ENCODE data around the gene CCDC117.
A peak's percentile ranks its signal among the peaks of the same experiment; 100 is the strongest.
"Not testable (repeated sequence)": the region's sequence is repeated elsewhere in the genome, so short reads cannot be mapped to it uniquely, and the experiment has no call there.

The CCDC117 gene

GRCh38 chr22:28802595-28803123, 30.2 kb downstream of the CCDC117 start:
- DNase-seq = no peak

GRCh38 chr22:28805426-28805825, 32.9 kb downstream of the CCDC117 start:
- DNase-seq = not testable (repeated sequence)

GRCh38 chr22:28808716-28809355, 36.3 kb downstream of the CCDC117 start:
- no peak for DNase-seq

DNA sequence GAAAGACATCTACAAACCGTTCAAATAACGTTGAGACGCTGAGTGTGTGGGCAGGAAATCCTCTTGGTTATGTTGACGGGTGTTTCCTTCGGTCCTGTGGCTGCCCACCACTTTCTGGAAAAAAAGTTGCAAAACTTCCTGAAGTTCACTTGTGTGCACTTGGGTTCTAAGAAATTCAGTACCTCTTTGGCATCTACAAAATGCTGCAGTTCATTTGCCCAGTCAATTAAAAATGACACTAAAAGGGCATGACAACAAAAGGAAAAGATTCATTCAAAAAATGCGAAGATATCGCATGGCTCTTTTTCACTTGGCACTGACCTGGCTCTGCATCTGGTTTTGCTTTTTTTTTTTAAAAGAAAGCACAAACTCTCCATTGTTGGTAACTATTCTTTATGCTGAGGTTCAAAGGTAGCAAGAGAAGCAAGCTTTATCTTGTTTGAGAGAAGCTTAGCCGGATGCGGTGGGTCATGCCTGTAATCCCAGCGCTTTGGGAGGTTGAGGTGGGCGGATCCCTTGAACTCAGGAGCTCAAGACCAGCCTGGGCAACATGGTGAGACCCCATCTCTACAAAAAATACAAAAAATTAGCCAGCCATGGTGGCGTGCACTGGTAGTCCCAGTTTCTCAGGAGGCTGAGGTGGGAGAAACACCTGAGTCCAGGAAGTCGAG, 38.5 kb downstream of the CCDC117 start:
- no peak for DNase-seq

DNA sequence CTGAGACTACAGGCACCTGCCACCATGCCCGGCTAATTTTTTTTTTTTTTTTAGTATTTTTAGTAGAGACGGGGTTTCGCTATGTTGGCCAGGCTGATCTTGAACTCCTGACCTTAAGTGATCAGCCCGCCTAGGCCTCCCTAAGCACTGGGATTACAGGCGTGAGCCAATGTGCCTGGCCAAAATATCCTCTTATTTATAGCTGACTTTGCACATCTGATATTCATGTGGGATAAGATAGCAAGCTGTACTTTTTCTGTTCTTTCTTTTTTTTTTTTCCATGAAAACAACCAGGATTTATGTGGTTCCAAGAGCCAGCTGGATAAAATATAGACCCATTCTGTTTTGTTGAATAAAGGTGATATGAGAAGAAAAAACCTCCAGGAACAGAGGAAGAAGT, 40.0 kb downstream of the CCDC117 start:
- no peak for DNase-seq

DNA sequence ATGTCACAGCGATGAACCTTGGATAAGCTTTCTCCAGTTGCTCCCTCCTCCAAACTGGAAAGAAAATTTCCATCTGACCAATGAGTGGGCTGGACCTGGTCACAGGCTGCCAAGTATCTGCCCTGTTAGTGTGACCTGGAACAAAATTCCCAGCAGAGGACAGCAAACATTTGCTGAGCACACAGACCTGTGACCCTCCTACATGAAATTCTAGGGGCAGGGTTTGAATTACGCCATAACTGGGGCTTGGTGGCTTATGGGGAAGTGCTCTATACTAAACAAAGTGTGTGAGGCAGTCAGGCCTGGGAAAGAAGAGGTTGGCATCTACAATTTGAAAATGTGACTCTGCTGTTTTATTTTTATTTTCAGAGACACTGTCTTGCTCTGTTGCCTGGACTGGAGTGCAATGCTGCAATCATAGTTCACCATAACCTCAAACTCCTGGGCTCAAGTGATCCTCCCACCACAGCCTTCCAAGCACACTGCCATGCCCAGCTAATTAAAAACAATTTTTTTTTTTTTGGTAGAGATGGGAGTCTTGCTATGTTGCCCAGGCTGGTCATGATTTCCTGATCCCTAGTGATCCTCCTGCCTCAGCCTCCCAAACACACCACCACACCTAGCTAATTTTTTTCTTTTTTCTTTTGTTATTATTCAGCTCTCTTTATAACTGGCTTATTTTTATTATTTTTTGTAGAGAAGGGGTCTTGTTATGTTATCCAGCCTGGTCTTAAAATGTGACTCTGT, 41.5 kb downstream of the CCDC117 start:
- no peak for DNase-seq

- no peak for DNase-seq
Observed at GRCh38 chr22:28815111-28815510, 42.6 kb downstream of the CCDC117 start.

- DNase-seq = no peak
Observed at GRCh38 chr22:28815729-28816128, 43.2 kb downstream of the CCDC117 start.

DNA sequence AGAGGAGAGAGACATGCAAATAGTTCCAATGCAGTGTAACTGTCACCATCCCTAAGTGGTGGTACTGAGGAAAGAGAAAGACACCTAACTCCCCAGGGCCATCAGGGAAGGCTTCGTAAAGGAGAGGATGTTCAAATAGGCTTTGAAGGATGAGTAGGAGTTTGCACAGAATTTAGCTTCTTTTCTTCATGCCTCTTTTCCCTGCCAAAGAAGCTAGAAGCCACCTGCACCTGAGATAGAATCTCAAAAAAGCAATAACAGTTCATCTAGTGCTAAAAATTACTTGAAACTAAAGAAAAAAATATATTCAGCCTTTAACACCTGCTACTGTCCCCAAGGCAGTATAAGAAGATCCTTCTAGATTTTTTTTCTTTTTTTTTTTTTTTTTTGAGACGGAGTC, 44.6 kb downstream of the CCDC117 start:
- DNase-seq = no peak

GRCh38 chr22:28817919-28818859, 45.7 kb downstream of the CCDC117 start:
- no peak for DNase-seq

- no peak for DNase-seq
Observed at GRCh38 chr22:28819253-28820096, 47.0 kb downstream of the CCDC117 start.

DNA sequence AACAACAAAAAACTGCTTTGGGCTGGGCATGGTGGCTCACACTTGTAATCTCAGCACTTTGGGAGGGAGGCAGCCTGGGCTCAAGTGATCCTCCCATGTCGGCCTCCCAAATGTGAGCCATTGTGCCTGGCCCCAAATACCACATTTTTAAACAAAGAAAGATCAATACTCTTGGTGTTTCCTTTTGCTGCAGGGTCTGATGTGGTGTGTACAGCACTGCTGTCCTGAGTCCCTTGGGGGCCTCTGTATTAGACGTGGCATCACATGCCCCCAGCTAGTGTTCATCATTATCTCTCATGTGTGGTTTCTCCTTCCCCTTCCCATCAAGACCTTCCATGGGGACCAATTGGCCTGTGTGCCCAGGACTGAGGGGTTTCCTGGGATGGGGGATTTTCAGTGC, 48.4 kb downstream of the CCDC117 start:
- DNase-seq = no peak

GRCh38 chr22:28821452-28821851, 49.0 kb downstream of the CCDC117 start:
- DNase-seq = no peak

DNA sequence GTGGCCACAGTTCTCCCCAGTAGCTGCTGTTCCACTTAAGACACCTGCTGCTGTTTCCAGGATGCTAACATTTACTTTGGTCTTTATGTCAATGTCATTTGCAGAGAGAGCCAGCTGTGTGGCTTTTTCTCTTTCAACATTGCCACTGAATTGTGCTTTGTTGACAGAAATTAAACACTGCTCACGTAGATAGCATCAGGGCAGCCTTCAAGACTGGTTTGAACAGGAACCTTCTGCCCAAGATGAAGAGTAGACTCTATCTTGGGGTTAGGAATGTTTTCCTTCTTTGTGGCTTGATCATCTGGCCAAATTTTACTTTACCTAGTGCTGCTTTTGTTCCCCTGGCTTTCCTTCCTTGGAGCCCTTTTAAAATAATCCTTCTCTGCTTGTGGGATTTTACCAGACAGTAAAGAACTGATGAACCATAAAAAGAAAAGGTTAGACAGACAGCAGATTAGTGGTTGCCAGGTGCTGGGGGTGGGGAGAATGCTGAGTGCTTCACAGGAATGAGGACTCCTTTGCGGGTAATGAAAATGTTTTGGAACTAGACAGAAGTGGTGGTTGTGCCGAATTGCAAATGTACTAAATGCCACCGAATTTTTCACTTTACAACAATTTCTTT, 50.5 kb downstream of the CCDC117 start:
- DNase-seq = no peak

- DNase-seq = not testable (repeated sequence)
Observed at GRCh38 chr22:28824455-28824854, 52.0 kb downstream of the CCDC117 start.

GRCh38 chr22:28826430-28826829, 53.9 kb downstream of the CCDC117 start:
- DNase-seq = not testable (repeated sequence)

GRCh38 chr22:28826921-28827320, 54.4 kb downstream of the CCDC117 start:
- no peak for DNase-seq

- DNase-seq = peak; percentile 78
Observed at GRCh38 chr22:28829358-28830181, 57.1 kb downstream of the CCDC117 start.

DNA sequence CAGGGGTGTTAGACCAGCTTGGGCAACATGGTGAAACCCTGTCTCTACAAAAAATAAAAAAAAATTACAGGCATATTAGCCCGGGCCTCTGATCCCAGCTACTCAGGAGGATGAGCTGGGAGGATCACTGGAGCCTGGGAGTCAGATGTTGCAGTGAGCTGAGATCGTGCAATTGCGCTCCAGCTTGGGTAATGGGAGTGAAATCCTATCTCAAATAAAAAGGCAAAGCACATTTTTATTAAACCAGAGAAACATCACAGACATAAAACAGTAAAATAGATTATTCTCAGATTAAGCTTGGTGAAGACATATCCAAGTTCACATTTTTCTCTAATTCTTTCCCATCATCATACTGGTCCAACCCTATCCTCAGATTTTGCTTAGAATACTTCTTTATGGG, 57.9 kb downstream of the CCDC117 start:
- DNase-seq = no peak
